ENCODE measurements around the gene COL19A1.

The COL19A1 gene

GRCh38 chr6:70253923-70254322 is 387.6 kb downstream of the COL19A1 start:
- no peak overlapping the region for H3K27ac ChIP-seq
- no peaks in the 10 kb centered on the region for H4K20me1 ChIP-seq
- no peak overlapping the region for H3K4me2 ChIP-seq
- no peaks in the 10 kb centered on the region for H3K27me3 ChIP-seq
- no peak overlapping the region for H3K9ac ChIP-seq
- no peaks in the 10 kb centered on the region for H3K9me3 ChIP-seq (replicated peaks in 1 of 11)
- H3K36me3 ChIP-seq: no peaks in the 10 kb centered on the region
- no peak overlapping the region for H3K4me3 ChIP-seq
- TF ChIP-seq Cebpa-rat (IDR thresholded peaks at IDR 0.05): no peak
- H3K4me1 ChIP-seq: no peaks in the 10 kb centered on the region

GRCh38 chr6:70254784-70255183 is 388.4 kb downstream of the COL19A1 start:
- no peak for TF ChIP-seq Cebpa-rat (IDR thresholded peaks at IDR 0.05)
- Histone ChIP-seq H3K4me2 (no peak overlapping the region), H3K27me3 (no peaks in the 10 kb centered on the region), H3K36me3 (no peaks in the 10 kb centered on the region), H3K9me3 (replicated peaks in 1 of 11) (no peaks in the 10 kb centered on the region), H3K4me3 (no peak overlapping the region), H3K27ac (no peak overlapping the region), H4K20me1 (no peaks in the 10 kb centered on the region), H3K4me1 (no peaks in the 10 kb centered on the region), H3K9ac (no peak overlapping the region)

- Histone ChIP-seq H4K20me1 (no peaks in the 10 kb centered on the region), H3K9ac (no peak overlapping the region), H3K27me3 (no peaks in the 10 kb centered on the region), H3K36me3 (no peaks in the 10 kb centered on the region), H3K4me2 (no peak overlapping the region), H3K9me3 (replicated peaks in 1 of 11) (no peaks in the 10 kb centered on the region), H3K4me3 (no peak overlapping the region), H3K27ac (no peak overlapping the region), H3K4me1 (no peaks in the 10 kb centered on the region)
- TF ChIP-seq Cebpa-rat (IDR thresholded peaks at IDR 0.05): no peak
These were observed 391.5 kb downstream of the COL19A1 start for GRCh38 chr6:70257768-70258273.

- no peak overlapping the region for H3K9ac ChIP-seq
- H3K27me3 ChIP-seq: no peaks in the 10 kb centered on the region
- no peak overlapping the region for H3K4me3 ChIP-seq
- H3K27ac ChIP-seq: no peak overlapping the region
- H3K36me3 ChIP-seq: no peaks in the 10 kb centered on the region
- H3K4me1 ChIP-seq: no peaks in the 10 kb centered on the region
- no peak for TF ChIP-seq Cebpa-rat (IDR thresholded peaks at IDR 0.05)
- no peaks in the 10 kb centered on the region for H4K20me1 ChIP-seq
- H3K4me2 ChIP-seq: no peak overlapping the region
- H3K9me3 ChIP-seq (replicated peaks in 1 of 11): no peaks in the 10 kb centered on the region
These were observed 392.1 kb downstream of the COL19A1 start for GRCh38 chr6:70258483-70258882.
